Calu3 (cell line): ENCODE results near the gene S100B. TPM values are rescaled to one million over a fixed set of nuclear protein-coding genes. Genes with fewer than 3 reads are reported as not detected.
"Not testable (repeated sequence)": the region's sequence is repeated elsewhere in the genome, so short reads cannot be mapped to it uniquely, and the experiment has no call there.

Source experiments
- BruUV-seq: library from RNA; stranded (reverse); fragments of 400-500 nt; replicated peaks from 2 replicates; lab custom pipeline; 2021; lab: Mats Ljungman, UMichigan
- CTCF ChIA-PET: fragments of 300-600 bp; sonication (Branson Sonifier 250); formaldehyde crosslinking; loops from one replicate; lab custom pipeline; 2022; ENCODE audit warnings: antibody characterized with exemption; lab: Charles Lee
- DNase-seq: peaks from one replicate; pipeline ENCODE4 v3.0.0; 2022
- H3K27ac Mint-ChIP-seq: one replicate; pipeline ENCODE4 v1.8.0; 2022; ENCODE audit warnings: mixed read lengths; ENCODE audit not compliant: unreplicated experiment
- H3K27me3 Mint-ChIP-seq: one replicate; pipeline ENCODE4 v1.8.0; 2022; ENCODE audit warnings: mixed read lengths; ENCODE audit not compliant: unreplicated experiment
- H3K36me3 Mint-ChIP-seq: one replicate; pipeline ENCODE4 v1.8.0; 2022; ENCODE audit warnings: mild to moderate bottlenecking, moderate library complexity, mixed read lengths; ENCODE audit not compliant: insufficient read depth, unreplicated experiment
- H3K4me1 Mint-ChIP-seq: one replicate; pipeline ENCODE4 v1.8.0; 2022; ENCODE audit warnings: mild to moderate bottlenecking, low read depth, mixed read lengths; ENCODE audit not compliant: unreplicated experiment
- H3K4me3 Mint-ChIP-seq: one replicate; pipeline ENCODE4 v1.8.0; 2022; ENCODE audit warnings: mild to moderate bottlenecking, low read depth, moderate library complexity, mixed read lengths; ENCODE audit not compliant: unreplicated experiment
- H3K9me3 Mint-ChIP-seq: one replicate; pipeline ENCODE4 v1.8.0; 2022; ENCODE audit warnings: low read depth, mixed read lengths; ENCODE audit not compliant: unreplicated experiment
- intact Hi-C: fragments of 100-400 bp; cut with micrococcal nuclease; formaldehyde crosslinking; loops from one replicate; pipeline ENCODE4 v1.10.0; 2022; ENCODE audit not compliant: unreplicated experiment
- total RNA-seq: library from RNA; stranded (reverse); gene quantifications from 2 replicates; pipeline ENCODE4 v1.2.3, GENCODE V29; 2022
- TF ChIP-seq, protein P1 (sequence below): fragments of 200-600 bp; IDR thresholded peaks from one replicate; pipeline ENCODE4 v1.8.0; 2022; ENCODE audit warnings: antibody characterized with exemption; ENCODE audit not compliant: unreplicated experiment

The S100B gene
- total RNA-seq, 1 experiment from 2014 or later: not detected

DNA sequence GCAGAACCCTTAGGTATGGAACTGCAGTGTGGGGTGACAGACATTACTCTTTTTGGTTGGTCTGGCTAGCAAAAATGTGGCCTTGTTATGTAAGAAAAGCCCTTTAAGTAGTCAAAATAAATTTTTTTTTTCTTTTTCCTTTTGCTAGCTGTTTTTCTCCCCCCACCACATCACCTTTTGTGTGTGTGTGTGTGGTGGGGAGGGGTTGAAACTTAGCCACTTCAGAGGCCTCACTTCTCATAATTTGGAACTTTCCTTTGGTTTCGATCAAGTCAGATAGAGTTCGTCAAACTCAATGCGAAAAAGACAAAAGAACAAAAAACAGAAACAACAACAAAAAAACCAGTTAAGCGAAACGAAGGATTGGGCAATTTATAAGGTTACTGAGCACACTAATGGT, 28.7 kb upstream of the S100B start:
- no peaks in the 10 kb centered on the region for H3K27me3 Mint-ChIP-seq
- CTCF ChIA-PET: no interaction called here
- no peak overlapping the region for H3K4me3 Mint-ChIP-seq
- no peak for DNase-seq
- H3K9me3 Mint-ChIP-seq: no peaks in the 10 kb centered on the region
- H3K27ac Mint-ChIP-seq: no peak overlapping the region
- intact Hi-C loops: no loop called here
- TF ChIP-seq, protein P1, sequence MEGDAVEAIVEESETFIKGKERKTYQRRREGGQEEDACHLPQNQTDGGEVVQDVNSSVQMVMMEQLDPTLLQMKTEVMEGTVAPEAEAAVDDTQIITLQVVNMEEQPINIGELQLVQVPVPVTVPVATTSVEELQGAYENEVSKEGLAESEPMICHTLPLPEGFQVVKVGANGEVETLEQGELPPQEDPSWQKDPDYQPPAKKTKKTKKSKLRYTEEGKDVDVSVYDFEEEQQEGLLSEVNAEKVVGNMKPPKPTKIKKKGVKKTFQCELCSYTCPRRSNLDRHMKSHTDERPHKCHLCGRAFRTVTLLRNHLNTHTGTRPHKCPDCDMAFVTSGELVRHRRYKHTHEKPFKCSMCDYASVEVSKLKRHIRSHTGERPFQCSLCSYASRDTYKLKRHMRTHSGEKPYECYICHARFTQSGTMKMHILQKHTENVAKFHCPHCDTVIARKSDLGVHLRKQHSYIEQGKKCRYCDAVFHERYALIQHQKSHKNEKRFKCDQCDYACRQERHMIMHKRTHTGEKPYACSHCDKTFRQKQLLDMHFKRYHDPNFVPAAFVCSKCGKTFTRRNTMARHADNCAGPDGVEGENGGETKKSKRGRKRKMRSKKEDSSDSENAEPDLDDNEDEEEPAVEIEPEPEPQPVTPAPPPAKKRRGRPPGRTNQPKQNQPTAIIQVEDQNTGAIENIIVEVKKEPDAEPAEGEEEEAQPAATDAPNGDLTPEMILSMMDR: no peak
- BruUV-seq: no TSS peak
- H3K4me1 Mint-ChIP-seq: peaks cover 7% of the 10 kb centered on the region
- H3K36me3 Mint-ChIP-seq: peaks cover 22% of the 10 kb centered on the region

DNA sequence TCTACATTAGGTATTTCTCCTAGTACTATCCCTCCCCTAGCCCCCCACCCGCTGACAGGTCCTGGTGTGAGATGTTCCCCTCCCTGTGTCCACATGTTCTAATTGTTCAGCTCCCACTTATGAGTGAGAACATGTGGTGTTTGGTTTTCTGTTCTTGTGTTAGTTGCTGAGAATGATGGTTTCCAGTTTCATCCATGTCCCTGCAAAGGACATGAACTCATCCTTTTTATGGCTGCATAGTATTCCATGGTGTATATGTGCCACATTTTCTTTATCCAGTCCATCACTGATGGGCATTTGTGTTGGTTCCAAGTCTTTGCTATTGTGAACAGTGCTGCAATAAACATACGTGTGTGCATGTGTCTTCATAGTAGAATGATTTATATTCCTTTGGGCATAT, 26.0 kb upstream of the S100B start:
- H3K27me3 Mint-ChIP-seq, intact Hi-C loops, CTCF ChIA-PET, H3K4me1 Mint-ChIP-seq, H3K27ac Mint-ChIP-seq, BruUV-seq, DNase-seq, H3K9me3 Mint-ChIP-seq, H3K4me3 Mint-ChIP-seq: not testable (repeated sequence)
- H3K36me3 Mint-ChIP-seq: peaks cover 17% of the 10 kb centered on the region

DNA sequence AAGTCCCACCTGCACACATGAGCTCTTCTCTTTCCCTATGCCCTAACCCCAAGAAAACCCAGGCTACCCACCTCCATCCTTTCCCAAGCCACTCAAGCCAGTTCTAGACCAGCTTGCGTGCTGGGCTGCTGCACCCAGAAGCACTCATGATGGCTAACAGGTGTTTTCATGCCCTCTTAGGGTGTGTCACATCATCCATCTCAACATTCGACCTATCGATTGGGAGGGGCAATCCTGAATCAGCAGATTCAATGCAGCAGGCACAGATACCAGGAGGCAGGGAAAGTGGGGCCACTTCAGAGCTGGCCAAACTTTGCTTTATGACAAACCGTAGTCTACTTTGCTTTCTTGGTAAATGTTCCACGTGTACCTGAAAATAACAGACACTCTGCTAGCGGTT, 24.0 kb upstream of the S100B start:
- BruUV-seq: no TSS peak
- DNase-seq: no peak
- Mint-ChIP-seq H3K36me3 (no peaks in the 10 kb centered on the region), H3K4me1 (no peaks in the 10 kb centered on the region), H3K9me3 (no peaks in the 10 kb centered on the region), H3K4me3 (no peak overlapping the region), H3K27ac (no peak overlapping the region), H3K27me3 (no peaks in the 10 kb centered on the region)
- CTCF ChIA-PET: no interaction called here
- intact Hi-C loops: no loop called here
- TF ChIP-seq, protein P1: no peak

DNA sequence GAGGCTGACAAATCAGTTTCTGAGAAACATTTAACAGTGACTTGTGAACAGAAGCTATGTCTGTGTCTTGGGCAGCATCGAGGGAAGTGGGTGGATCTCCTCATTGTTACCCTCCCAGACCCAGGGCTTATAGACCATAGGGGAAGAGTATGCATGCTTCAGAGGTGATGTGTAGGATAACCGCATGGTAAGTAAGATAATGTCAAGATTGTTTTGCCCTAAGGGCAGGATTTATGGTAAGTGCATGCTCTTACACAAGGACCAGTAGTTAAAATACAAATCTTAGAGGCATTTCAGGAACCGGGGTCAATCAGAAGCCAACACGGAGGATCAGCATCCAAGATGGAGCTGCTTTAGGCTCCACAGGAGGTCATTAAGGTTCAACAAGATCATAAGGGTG, 22.8 kb upstream of the S100B start:
- Mint-ChIP-seq H3K4me1 (no peaks in the 10 kb centered on the region), H3K9me3 (no peaks in the 10 kb centered on the region), H3K27ac (no peak overlapping the region), H3K27me3 (no peaks in the 10 kb centered on the region), H3K36me3 (no peaks in the 10 kb centered on the region), H3K4me3 (no peak overlapping the region)
- CTCF ChIA-PET: no interaction called here
- DNase-seq: no peak
- intact Hi-C loops: no loop called here
- BruUV-seq: no TSS peak
- TF ChIP-seq, protein P1: no peak

DNA sequence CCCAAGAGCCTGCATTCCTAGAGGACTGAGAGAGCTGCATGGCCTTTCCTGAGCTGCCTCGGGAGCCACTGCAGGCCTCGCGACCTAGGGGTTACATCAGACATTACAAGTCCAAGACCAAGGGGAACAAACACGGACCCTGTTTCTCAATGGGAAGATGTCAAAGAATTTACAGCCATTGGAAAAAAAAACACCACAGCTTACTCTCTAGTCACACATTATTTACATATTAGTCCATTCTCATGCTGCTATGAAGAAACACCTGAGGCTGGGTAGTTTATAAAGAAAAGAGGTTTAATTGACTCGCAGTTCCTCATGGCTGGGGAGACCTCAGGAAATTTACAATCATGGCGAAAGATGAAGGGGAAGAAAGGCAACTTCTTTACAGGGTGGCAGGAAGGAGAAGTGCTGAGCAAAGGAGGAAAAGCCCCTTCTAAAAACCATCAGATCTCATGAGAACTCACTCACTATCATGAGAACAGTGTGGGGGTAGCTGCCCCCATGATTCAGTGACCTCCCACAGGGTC, 22.2 kb upstream of the S100B start:
- Mint-ChIP-seq H3K36me3 (no peaks in the 10 kb centered on the region), H3K27me3 (no peaks in the 10 kb centered on the region), H3K4me3 (no peak overlapping the region), H3K27ac (no peak overlapping the region), H3K9me3 (no peaks in the 10 kb centered on the region), H3K4me1 (no peaks in the 10 kb centered on the region)
- CTCF ChIA-PET: no interaction called here
- BruUV-seq: no TSS peak
- intact Hi-C loops: no loop called here
- TF ChIP-seq, protein P1: no peak
- DNase-seq: no peak
